Measurements from ENCODE around the gene TMUB2. TPM values are rescaled to one million over a fixed set of nuclear protein-coding genes. Genes with fewer than 3 reads are reported as not detected.
"Not testable (repeated sequence)": the region's sequence is repeated elsewhere in the genome, so short reads cannot be mapped to it uniquely, and the experiment has no call there.

Gene TMUB2
- 28.3 and 31.1 TPM in 2 replicates for total RNA-seq (2014; rRNA removed)
- polyA plus RNA-seq (2012): 28.4 TPM

DNA sequence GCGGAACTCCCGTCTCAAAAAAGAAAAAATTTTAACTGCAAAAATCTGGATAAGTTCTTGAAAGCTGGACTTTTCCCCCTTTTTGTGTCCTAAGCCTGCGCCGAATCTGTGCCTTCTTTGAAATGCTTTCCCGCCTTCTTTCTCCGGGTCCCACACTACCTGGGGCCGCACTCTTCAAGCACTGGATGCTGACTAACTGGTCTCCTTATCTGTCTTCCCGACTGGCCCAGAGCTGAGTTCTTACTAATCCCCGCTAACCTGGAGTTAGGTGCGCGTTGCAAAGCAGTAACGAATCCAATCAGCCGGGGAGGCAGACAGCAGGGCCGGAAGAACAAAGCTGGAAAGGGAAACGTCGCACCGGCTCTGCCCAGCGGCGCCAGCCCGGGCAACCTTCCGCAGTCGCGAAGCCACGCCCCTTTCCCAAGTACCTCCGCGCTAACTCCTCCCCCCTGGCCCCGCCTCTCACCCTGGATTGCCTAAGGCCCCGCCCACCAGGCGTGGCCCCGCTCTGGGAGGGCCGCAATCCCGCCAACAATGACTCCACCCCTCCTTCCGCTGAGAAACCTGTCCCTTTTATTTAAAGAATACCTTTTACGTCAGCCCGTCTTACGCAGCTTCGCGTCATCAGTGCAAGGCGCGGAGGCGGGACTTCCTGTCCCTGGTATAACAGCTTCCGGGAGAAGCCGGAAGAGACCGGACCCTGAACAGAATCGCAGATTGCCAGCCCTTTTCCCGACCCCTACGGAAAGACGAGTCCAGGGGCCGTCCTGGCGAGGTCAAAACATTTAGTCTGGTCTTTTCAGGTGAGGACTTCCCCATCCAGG, at the start of gene TMUB2:
TSS of gene TMUB2 (plus strand) at position 666 of the 824 bp plus-strand sequence. CDS start 737 bp downstream, outside the sequence.
- DNase-seq (ENCODE audit: low read depth): peak; percentile 99

DNA sequence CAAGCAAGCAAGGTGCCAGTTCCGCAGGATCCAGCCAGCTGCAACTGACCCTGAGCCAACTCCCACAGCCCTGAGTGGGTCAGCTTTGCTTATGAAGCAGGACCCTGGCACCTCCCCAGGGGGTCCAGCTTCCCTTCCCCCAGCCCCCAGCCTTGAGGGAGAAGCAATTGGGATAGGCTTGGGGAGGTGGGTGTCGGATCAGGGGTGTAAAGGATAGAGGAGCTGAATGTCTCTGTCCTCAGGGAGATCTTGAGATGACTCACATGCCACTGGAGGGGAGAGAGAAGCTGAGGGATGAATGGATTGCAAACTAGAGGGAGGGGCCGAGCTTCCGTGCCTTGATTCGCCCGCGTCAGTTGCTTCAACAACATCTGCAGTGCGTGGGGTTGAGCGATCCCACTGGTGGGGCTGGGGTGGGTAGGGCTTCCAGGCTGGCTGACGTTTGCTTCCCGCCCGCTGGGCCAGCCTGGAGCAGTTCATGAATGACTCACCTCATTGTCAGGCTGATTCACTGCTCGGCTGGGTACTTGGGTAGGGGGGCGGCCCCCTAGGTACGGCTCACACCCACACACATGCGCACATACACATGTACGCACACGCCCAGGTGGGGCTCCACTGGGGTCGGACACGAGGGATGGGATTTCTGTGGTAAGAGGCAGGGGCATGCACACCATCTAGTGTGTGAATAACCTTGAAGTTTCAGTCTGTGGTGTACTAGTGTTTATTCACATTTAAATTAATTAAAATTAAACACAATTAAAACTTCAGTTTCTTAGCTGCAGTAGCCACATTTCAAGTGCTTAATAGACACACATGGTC, 48.7 kb upstream of the TMUB2 start:
- peak; percentile 98 for DNase-seq (ENCODE audit: low read depth)

DNA sequence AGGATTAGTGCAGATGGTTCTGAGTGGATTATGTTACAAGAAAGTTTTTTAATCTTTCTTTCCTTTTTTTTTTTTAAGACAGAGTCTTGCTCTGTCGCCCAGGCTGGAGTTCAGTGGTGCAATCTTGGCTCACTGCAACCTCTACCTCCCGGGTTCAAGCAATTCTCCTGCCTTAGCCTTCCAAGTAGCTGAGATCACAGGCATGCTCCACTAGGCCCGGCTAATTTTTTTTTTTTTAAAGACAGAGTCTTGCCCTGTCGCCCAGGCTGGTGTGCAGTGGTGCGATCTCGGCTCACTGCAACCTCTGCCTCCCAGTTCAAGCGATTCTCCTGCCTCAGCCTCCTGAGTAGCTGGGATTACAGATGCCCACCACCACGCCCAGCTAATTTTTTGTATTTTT, 42.9 kb upstream of the TMUB2 start:
- DNase-seq (ENCODE audit: low read depth): not testable (repeated sequence)

DNA sequence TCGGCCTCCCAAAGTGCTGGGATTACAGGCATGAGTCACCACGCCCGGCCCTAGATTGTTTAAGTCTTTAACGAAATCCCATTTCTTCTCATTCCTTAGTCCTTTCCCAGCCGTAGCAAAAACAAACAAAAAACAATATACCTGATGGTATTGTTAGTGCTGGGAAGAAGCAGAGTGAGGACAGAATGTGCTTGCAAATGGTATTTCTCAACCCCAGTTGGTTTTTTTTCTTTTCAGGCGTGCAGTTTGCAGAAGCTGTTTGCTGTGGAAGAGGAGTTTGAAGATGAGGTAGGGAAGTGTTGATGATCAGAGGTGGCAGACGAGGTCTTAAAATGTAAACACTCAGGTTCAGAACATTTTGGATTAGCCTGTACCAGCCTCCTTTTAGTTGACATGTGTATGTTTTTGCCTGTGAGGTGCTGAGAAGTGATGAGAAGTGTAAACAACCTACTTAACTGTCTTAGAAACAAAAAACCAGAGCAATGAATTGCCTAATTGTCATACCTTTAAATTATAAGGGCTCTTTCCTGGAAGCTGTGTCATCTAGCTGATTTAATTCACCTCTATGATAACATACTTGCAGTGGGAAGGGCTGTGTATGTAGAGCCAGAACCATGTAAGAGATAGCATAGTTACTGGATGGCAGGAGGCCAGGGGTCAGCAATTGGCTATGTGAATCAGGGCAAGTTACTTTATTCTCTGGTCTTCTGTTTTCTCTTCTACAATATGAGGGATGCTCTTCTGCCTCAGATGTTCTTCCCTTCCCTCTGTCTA, 41.6 kb upstream of the TMUB2 start:
- DNase-seq (ENCODE audit: low read depth): no peak

DNA sequence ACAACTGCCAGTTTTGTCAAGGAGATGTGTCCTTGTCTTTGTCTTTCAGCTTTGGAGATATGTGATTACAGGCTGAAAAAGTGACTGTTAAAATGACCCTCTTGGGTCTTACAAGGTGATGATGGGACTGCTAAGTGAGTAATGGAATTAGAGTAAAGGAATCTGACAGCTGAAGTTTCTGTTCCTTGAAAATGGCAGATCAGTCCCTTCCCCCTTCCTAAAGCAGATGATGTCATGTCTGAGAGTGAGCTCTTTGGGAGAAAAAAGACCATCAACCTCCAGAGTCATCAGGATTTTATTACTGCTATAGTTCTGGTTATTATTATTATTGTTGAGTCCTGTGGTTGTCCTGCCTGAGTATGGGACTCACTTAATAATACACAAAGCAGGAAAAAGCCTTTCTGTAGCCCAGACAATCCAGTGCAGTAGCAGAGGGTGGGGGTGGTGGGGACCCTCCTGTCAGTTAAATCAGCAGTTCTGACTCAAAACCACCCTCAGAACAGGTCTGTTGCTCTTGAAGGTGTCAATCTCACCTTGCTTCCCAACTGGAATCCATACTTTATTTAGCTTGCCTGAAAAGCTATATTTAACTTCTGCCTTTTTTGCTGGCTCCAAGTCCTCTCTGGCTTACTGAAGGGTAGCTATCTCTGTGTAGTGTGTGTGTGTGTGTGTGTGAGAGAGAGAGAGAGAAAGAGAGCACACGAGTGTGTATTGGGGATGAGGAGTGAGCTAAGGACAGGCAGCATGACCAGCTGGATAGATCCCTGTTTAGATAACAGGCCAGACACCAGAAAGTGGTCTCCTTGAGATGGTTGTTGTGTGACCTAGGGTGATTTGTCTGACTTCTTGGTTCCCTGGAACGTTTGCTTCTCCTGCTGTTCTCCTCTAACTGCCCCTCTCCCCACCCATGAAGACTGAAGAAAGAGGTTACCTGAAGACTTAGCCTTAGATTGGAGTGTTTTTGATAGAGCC, 40.1 kb upstream of the TMUB2 start:
- peak; percentile 29 for DNase-seq (ENCODE audit: low read depth)

DNA sequence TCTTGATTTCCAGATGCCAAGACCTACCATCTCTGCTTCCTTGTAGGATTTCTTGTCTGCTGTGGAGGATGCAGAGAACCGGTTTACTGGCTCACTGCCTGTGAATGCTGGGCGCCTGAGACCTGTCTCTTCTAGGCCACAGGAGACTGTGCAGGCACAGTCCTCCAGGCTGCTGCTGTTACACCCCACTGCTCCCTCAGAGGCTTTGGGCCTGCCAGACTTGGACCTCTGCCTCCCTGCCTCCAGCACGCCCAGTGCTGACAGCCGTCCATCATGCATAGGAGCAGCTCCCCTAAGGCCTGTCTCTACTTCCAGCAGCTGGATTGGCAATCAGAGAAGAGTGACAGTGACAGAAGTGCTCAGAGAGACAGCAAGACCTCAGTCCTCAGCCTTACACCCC, 39.0 kb upstream of the TMUB2 start:
- no peak for DNase-seq (ENCODE audit: low read depth)

DNA sequence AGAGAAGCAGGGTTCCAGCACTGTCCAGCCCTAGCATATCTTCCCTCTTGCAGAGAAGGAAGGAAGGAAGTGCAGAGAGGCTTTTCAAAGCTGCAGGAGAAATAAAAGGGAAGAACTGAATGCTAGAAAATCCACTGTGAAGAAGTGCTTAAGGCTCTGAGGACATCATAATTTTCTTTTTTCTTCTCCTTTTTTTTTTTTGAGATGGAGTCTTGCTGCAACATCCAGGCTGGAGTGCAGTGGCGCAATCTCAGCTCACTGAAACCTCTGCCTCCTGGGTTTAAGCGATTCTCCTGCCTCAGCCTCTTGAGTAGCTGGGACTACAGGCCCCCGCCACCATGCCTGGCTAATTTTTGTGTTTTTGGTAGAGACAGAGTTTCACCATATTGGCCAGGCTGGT, 37.7 kb upstream of the TMUB2 start:
- DNase-seq (ENCODE audit: low read depth): not testable (repeated sequence)

DNA sequence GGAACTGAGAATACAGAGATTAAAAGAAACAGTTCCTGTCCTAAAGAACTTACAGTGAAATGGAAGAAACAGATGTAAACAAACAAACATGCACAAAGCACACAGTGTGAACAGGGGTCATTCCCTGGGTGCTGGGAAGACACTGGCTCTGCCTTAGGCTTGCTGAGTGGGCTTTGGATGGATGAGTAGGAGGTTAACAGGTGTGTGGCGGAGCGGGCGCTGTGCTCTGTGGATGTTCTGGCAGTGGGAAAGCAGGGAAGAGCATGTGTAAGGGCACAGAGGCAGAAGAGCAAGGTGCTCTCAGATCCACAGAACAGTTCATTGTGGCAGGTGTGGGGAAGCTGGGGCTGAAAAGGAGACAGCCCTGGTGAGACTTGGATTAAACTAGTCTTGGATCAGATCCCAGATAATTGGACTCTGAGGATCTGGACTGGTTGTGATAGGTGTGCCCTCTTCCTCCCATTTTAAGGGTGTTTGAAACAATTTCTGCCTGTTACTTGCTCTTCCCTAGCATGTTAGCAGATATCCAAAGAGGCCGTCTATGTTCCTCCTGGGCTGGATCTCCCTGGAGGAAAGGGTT, 36.9 kb upstream of the TMUB2 start:
- no peak for DNase-seq (ENCODE audit: low read depth)

DNA sequence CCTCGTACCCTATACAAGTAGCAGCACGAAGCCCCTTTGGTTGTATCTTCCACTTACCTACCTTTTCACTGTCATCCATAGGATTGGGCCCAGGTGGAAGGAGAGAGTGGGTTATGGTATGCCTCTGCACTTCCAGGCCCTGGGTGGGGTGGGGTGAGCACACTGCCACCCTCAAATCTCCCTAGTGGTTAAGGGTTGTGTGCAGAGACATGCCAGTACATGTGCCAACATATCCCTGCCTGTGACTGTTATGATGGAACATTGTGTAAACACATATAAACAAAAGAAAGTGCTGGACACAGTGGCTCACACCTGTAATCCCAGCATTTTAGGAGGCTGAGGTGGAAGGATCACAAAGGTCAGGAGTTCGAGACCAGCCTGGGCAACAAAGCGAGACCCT, 33.9 kb upstream of the TMUB2 start:
- no peak for DNase-seq (ENCODE audit: low read depth)

DNA sequence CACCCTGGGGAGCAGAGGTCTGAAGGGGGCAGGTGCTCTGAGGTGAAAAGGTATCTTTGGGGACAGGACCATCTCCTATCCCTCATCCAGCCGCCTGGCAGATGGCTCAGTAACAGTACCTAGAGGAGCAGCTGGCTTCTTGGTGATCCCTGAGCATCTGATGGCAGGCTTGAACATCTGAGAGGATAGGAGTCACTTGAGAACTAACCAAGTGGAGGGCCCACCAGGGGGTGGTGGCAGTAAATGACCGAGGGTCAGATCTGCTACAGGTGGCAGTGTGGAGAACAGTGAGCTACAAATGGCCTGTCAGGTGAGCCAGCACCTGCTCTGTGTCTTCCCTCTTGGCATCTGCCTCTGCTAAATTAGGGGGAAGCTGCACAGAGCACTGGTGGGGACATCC, 31.3 kb upstream of the TMUB2 start:
- no peak for DNase-seq (ENCODE audit: low read depth)

DNA sequence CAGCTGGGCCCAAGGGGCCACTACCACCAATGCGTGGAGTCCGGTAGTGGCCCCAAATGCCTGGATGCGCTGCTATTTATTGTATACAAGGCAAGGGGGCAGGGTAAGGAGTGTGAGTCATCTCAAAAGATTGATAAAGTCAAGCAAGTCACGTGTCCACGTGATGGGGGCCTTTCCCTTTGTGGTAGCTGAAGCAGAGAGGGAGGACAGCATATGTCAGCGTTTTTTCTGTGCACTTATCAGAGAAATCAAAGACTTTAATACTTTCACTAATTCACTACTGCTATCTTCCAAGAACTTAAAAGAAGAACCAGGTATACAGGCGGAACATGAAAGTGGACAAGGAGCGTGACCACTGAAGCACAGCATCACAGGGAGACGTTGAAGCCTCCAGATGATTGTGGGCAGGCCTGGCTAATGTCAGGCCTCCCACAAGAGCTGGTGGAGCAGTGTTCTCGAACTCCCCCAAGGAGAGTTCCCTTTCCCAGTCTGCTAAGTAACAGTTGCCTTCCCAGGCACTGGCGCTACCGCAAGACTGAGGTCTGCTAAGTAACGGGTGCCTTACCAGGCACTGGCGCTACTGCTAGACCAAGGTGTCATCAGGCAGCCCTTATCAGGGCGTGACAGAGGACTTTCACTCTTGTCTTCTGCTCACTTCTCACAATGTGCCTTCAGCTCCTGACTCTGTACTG, 27.1 kb upstream of the TMUB2 start:
- DNase-seq (ENCODE audit: low read depth): no peak

DNA sequence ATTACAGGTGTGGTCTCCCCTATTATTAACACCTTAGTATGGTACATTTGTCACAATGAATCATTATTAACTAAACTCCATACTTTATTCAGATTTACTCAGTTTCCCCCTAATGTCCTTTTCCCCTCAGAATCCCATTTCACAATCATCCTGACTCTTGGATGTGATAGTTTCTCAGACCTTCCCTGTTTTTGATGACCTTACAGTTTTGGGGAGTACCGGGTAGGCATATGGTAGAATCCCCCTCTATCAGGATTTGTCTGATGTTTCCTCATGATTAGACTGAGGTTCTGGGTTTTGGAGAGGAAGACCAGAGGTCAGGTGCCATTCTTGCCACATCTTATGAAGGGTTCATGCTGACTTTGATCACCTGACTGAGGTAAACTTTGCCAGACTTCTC, 22.3 kb upstream of the TMUB2 start:
- no peak for DNase-seq (ENCODE audit: low read depth)

DNA sequence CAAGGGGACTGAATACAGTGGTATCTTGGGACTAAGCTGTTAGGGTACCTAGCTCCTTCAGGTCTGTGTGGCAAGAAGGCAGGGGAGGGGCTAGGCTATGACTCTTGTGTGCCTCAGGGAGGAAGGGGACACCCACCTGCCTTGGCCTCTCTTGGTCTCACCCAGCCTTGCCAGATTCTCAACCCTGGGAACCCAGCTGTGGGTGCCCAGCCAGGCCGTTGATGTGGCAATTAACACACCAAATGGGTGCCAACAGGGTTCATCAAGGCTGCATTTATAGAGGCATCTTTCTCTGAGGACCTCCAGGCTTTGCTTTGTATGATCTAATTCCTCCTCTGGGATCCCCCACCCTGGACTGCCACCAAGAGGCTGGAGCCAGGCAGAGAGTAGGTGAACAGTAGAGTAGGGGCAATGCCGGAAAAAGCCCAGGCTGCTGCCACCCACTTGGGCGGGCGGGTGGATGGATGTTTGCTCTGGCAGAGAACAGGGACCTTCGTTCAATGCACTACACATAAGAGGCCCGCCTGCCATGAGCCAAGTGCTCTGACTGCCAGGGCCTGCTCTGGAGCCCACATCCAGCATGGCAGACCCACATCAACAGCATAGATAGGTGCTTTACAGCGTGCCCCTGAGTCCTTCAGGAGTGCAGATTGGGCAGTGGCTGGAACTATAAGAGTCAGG, 19.5 kb upstream of the TMUB2 start:
- DNase-seq (ENCODE audit: low read depth): no peak

DNA sequence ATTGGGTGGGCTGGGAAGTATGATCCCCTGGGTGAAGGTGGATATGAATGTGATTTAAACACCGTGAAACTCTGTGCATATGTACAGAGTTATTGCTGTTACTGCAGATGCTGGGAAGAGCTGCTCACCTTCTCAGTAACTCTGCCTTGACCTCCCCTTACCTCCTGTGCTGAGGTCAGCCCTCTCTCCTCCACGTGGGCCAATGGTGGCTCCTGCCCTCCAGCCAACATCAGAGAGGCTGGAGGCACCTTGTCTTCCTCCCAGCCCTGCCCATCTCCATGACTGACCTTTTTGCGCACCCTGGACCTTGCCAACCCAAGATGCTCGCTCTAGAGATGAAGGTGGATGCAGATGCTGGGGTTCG, 16.7 kb upstream of the TMUB2 start:
- DNase-seq (ENCODE audit: low read depth): no peak

DNA sequence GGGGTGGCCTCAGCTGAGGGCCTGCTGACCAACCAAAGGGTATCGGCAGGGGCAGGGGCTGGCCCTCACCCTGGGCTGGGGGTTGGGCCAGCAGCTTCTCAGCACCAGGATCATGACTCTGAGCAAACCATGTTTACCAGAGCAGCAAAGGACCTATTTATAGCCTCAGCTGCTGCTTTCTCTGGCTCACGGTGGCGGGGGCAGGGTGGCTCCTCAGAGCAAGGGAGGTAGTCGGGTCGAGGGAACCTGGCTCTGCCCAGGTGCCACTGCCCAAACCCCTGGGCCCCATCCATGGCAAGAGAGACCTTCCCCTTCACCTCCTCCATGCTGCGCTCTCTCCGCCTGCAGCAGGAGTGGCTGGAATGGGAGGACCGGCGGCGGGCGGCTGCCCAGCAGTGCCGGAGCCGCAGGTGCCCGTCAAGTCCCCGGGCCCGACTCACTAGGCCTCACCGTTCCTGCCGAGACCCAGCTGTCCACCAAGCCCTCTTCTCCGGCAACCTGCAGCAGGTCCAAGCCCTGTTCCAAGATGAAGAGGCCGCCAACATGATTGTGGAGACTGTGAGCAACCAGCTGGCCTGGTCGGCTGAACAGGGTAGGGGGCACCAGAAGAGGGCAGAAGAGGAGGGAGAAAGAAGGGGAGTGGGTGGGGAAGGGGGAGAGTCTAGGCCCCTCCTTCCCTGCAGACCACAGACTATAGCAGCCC, 16.1 kb upstream of the TMUB2 start, which contains the start of gene ASB16:
TSS of gene ASB16 (plus strand) at position 206 of the 703 bp plus-strand sequence. CDS start at position 292, 86 bp downstream.
- DNase-seq (ENCODE audit: low read depth): peak; percentile 55

DNA sequence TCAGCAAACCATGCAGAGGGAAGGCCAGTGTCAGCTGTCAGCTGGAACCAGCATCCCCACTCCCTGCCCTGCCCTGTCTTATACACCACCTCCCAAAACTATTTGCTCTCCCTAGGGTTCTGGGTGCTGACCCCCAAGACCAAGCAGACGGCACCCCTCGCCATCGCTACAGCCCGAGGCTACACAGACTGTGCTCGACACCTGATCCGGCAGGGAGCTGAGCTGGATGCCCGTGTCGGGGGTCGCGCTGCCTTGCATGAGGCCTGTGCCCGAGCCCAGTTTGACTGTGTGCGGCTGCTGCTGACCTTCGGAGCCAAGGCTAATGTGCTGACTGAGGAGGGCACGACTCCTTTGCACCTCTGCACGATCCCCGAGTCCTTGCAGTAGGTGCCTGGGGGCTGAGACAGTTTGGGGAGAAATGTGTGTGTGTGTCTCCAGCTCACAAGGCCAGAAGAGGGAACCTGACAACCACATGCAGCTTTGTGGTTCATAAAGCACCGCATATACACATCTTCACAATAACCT, 14.8 kb upstream of the TMUB2 start:
- DNase-seq (ENCODE audit: low read depth): no peak

DNA sequence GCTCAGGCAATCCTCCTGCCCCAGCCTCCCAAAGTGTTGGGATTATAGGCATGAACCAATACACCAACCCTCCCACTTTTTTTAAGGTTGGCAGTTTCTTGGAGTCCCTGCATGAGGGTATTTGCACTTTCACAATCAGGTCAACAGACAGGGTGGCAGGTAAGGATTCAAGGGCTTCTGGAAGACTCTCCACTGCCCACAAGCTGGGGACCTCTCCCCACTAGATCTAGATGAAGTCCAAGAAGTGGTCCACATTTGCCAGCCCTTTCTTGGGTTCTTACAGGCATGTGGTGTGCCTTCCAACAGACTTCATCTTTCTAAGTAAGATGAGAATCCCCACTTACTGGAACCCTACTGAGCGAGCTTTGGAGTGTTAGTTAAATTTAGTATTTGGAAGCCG, 12.3 kb upstream of the TMUB2 start:
- no peak for DNase-seq (ENCODE audit: low read depth)

DNA sequence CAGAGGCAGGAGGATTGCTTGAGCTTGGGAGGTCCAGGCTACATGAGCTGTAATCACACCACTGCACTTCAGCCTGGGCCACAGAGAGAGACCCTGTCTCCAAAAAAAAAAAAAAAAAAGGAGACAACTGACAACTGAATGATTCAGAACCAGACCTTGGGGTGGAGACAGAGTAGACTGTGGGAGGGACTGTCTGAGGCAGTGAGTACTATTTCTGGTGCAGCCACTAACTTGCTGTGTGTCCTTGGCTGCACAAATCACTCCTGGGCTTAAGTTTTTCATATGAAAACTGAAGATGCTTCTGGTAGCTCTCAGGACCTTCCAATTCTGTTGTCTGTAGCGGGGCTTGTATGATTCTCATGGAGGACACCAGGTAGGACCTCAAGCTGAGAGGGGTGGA, 10.5 kb upstream of the TMUB2 start:
- no peak for DNase-seq (ENCODE audit: low read depth)

Measured in LHCN-M2 (cell line).